ENCODE data around the gene CD164. TPM values are rescaled to one million over a fixed set of nuclear protein-coding genes. Genes with fewer than 3 reads are reported as not detected.

The CD164 gene
- total and polyA plus RNA-seq, 7 donors: 142 to 192 (median 177) TPM

- intact Hi-C loops (cut with DNase I): loop anchor here (5.0 kb wide), 1 partner anchor 209 kb away; no protein-coding TSS in a partner anchor
- Histone ChIP-seq H3K4me1 (no peaks in the 10 kb centered on the region), H3K9me3 (no peaks in the 10 kb centered on the region), H3K4me3 (no peak overlapping the region), H3K36me3 (no peaks in the 10 kb centered on the region), H3K27ac (no peak overlapping the region), H3K27me3 (no peaks in the 10 kb centered on the region)
- 91 to 95% methylated on average over 12 of the region's 12 CpGs for WGBS, 2 donors
- DNase-seq: no peak
- TF ChIP-seq POLR2A (IDR thresholded peaks at IDR 0.05) (no peak), EP300 (IDR thresholded peaks at IDR 0.05) (no peak), CTCF (IDR thresholded peaks at IDR 0.05) (no peak), POLR2AphosphoS5 (IDR thresholded peaks at IDR 0.05) (no peak)
Observed at GRCh38 chr6:109396046-109396718, 13.9 kb upstream of the CD164 start.

- no peaks in the 10 kb centered on the region for H3K36me3 ChIP-seq
- no peaks in the 10 kb centered on the region for H3K9me3 ChIP-seq
- no peak overlapping the region for H3K27ac ChIP-seq
- no peaks in the 10 kb centered on the region for H3K4me1 ChIP-seq
- 68 to 74% methylated on average over 2 of the region's 2 CpGs for WGBS, 2 donors
- DNase-seq: no peak
- intact Hi-C loops (cut with DNase I): no loop called here
- H3K4me3 ChIP-seq: no peak overlapping the region
- no peaks in the 10 kb centered on the region for H3K27me3 ChIP-seq
- TF ChIP-seq EP300 (IDR thresholded peaks at IDR 0.05): no peak
- TF ChIP-seq CTCF (IDR thresholded peaks at IDR 0.05): no peak
- no peak for TF ChIP-seq POLR2A (IDR thresholded peaks at IDR 0.05)
- no peak for TF ChIP-seq POLR2AphosphoS5 (IDR thresholded peaks at IDR 0.05)
Observed at GRCh38 chr6:109393886-109394281, 11.6 kb upstream of the CD164 start.

- H3K4me3 ChIP-seq: no peak overlapping the region
- H3K27ac ChIP-seq: no peak overlapping the region
- DNase-seq: no peak
- no peaks in the 10 kb centered on the region for H3K4me1 ChIP-seq
- H3K36me3 ChIP-seq: no peaks in the 10 kb centered on the region
- TF ChIP-seq POLR2A (IDR thresholded peaks at IDR 0.05) (no peak), EP300 (IDR thresholded peaks at IDR 0.05) (no peak), CTCF (IDR thresholded peaks at IDR 0.05) (no peak), POLR2AphosphoS5 (IDR thresholded peaks at IDR 0.05) (no peak)
- WGBS, 2 donors: 76 to 91% methylated on average over 5 of the region's 5 CpGs
- intact Hi-C loops (cut with DNase I): no loop called here
- H3K9me3 ChIP-seq: no peaks in the 10 kb centered on the region
- H3K27me3 ChIP-seq: no peaks in the 10 kb centered on the region
Observed at GRCh38 chr6:109393157-109393885, 11.1 kb upstream of the CD164 start.

- no peak overlapping the region for H3K27ac ChIP-seq
- intact Hi-C loops (cut with DNase I): loop anchor here (10.0 kb wide), 2 partner anchors 835 to 1895 kb away; partner anchors contain the start of gene SOBP
Observed at GRCh38 chr6:109389650-109390274, 7.5 kb upstream of the CD164 start.

More at GRCh38 chr6:109389650-109390274, 7.5 kb upstream of the CD164 start:
- DNase-seq: no peak
- 87 to 89% methylated on average over 6 of the region's 6 CpGs for WGBS, 2 donors
- Histone ChIP-seq H3K36me3 (no peaks in the 10 kb centered on the region), H3K4me3 (no peak overlapping the region), H3K4me1 (peaks cover 0 to 3% (median under 1%) of the 10 kb centered on the region in 4 donors), H3K9me3 (no peaks in the 10 kb centered on the region), H3K27me3 (no peaks in the 10 kb centered on the region)
- no peak for TF ChIP-seq EP300 (IDR thresholded peaks at IDR 0.05)
- TF ChIP-seq CTCF (IDR thresholded peaks at IDR 0.05): no peak
- no peak for TF ChIP-seq POLR2AphosphoS5 (IDR thresholded peaks at IDR 0.05)
- TF ChIP-seq POLR2A (IDR thresholded peaks at IDR 0.05): no peak

Data from sigmoid colon (tissue), 7 donors.